ENCODE results near the gene HSPA4. TPM values are rescaled to one million over a fixed set of nuclear protein-coding genes. Genes with fewer than 3 reads are reported as not detected.

HSPA4 gene
- polyA plus RNA-seq, 1 donor: 68.3 TPM

Other genes starting within 250 kb of the HSPA4 start
- 0.23 TPM for gene SOWAHA, start 238.7 kb upstream of the HSPA4 start, polyA plus RNA-seq (ENCODE audit: insufficient read length)
- gene SHROOM1, start 221.4 kb upstream of the HSPA4 start, polyA plus RNA-seq (ENCODE audit: insufficient read length): 2.8 TPM
- 0.83 TPM for gene GDF9, start 185.5 kb upstream of the HSPA4 start, polyA plus RNA-seq (ENCODE audit: insufficient read length)
- gene UQCRQ, start 185.4 kb upstream of the HSPA4 start, polyA plus RNA-seq (ENCODE audit: insufficient read length): 172 TPM
- gene LEAP2, start 178.3 kb upstream of the HSPA4 start, polyA plus RNA-seq (ENCODE audit: insufficient read length): 2.6 TPM
- 44.0 TPM for gene AFF4, start 88.4 kb upstream of the HSPA4 start, polyA plus RNA-seq (ENCODE audit: insufficient read length)
- 21.4 TPM for gene ZCCHC10, start 25.5 kb upstream of the HSPA4 start, polyA plus RNA-seq (ENCODE audit: insufficient read length)